Gastroesophageal sphincter (tissue), 4 donors: ENCODE results near the gene TMPRSS11D. TPM values are rescaled to one million over a fixed set of nuclear protein-coding genes. Genes with fewer than 3 reads are reported as not detected.
A peak's percentile ranks its signal among the peaks of the same experiment; 100 is the strongest.

Experiments used
- ATAC-seq: fragments of 150-250 bp; one replicate; pipeline ENCODE4 v1.9.1; 2016; ENCODE audit warnings: mild to moderate bottlenecking, moderate library complexity
- H3K27ac ChIP-seq, 4 donors: fragments of 200-600 bp; sonication (generic) in 3 of 4; 1 replicate in 3 of 4; 2 replicates in 1 of 4; pipeline ENCODE4 v1.5.1; 2016 to 2019
- H3K27me3 ChIP-seq: fragments of 200-600 bp; sonication (generic); one replicate; pipeline ENCODE4 v1.5.1; 2019
- H3K36me3 ChIP-seq, 2 donors: fragments of 200-600 bp; sonication (generic); one replicate each; pipeline ENCODE4 v1.5.1; 2019; ENCODE audit warnings: control low read depth in 1 of 2
- H3K4me1 ChIP-seq, 3 donors: fragments of 200-600 bp; sonication (generic); 1 replicate in 2 of 3; 2 replicates in 1 of 3; pipeline ENCODE4 v1.5.1; 2016 to 2019; ENCODE audit warnings: control low read depth in 2 of 3
- H3K4me3 ChIP-seq, 2 donors: fragments of 200-600 bp; sonication (generic); one replicate each; pipeline ENCODE4 v1.5.1; 2019; ENCODE audit warnings: mild to moderate bottlenecking in 1 of 2, moderate library complexity in 1 of 2
- H3K9me3 ChIP-seq, 3 donors: fragments of 200-600 bp; sonication (generic); one replicate each; pipeline ENCODE4 v1.5.1; 2017 to 2019; ENCODE audit warnings: control low read depth in 2 of 3
- EP300 ChIP-seq: sonication (generic); formaldehyde crosslinking; IDR thresholded peaks from one replicate; pipeline ENCODE4 v1.6.1; 2017; ENCODE audit warnings: antibody characterized with exemption, mild to moderate bottlenecking
- POLR2A ChIP-seq, 2 donors: fragments of 450-650 bp; IDR thresholded peaks; one replicate each; pipeline ENCODE4 v1.6.1; 2017; ENCODE audit warnings: antibody characterized with exemption in 2 of 2, mild to moderate bottlenecking in 2 of 2, moderate library complexity in 1 of 2
- POLR2AphosphoS5 ChIP-seq: sonication (generic); formaldehyde crosslinking; IDR thresholded peaks from one replicate; pipeline ENCODE4 v1.6.1; 2017; ENCODE audit warnings: antibody characterized with exemption
- WGBS, 2 donors: methylation state at CpG; one replicate each; pipeline ENCODE4 v1.1.5; 2018; ENCODE audit warnings: low coverage in 1 of 2; 5-methylcytosine and 5-hydroxymethylcytosine counted together
- total RNA-seq, 4 donors: library from RNA; depleted of rRNA; stranded (reverse); fragments of >200 nt; gene quantifications; one replicate each; pipeline ENCODE4 v1.1.0, GENCODE V29; 2016
- TF ChIP-seq, protein P1 (sequence below), 4 experiments: fragments of 200-600 bp in 2 of 4; fragments of 450-650 bp in 2 of 4; sonication (generic) in 1 of 4; IDR thresholded peaks; one replicate each; pipeline ENCODE4 v1.5.1; 2017 to 2019; ENCODE audit warnings: antibody characterized with exemption in 4 of 4, mild to moderate bottlenecking in 2 of 4, moderate library complexity in 2 of 4

TMPRSS11D gene, protein sequence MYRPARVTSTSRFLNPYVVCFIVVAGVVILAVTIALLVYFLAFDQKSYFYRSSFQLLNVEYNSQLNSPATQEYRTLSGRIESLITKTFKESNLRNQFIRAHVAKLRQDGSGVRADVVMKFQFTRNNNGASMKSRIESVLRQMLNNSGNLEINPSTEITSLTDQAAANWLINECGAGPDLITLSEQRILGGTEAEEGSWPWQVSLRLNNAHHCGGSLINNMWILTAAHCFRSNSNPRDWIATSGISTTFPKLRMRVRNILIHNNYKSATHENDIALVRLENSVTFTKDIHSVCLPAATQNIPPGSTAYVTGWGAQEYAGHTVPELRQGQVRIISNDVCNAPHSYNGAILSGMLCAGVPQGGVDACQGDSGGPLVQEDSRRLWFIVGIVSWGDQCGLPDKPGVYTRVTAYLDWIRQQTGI
- 10 to 100 TPM in 1 of 4 donors, 1 to 10 TPM in 1, under 1 TPM in 2; 0.27 to 17.6 (median 1.2) TPM for total RNA-seq

DNA sequence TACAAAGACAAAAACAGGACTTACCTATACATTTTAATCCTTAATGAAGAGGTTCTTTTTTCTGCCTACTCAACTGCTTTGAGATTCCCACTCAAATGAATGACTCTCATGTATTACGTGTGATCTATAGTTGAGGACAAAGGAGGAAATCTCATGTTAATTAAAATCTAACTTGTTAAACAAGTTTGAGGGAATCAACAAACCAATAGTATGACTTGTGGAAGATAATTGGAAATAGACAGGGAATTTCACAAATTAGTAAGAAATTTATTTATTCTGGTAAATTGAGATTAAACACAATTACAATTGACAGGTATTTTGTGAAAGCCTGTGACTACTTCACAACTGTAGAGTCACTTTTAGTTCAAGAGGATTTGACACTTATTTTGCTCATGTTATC lies at the start of gene TMPRSS11D:
Gene TMPRSS11D, minus strand, starts transcription at position 101 of the 400 bp plus-strand sequence. Its CDS starts 69 bp downstream, at position 32.
- H3K4me3 ChIP-seq: no peak within 1 kb of the TSS
- ATAC-seq: no peak
- H3K4me1 ChIP-seq: no peaks in the 10 kb centered on the region
- no peaks in the 10 kb centered on the region for H3K27me3 ChIP-seq
- TF ChIP-seq POLR2AphosphoS5: no peak
- TF ChIP-seq POLR2A (IDR thresholded peaks at IDR 0.05): no peak
- TF ChIP-seq EP300: no peak
- TF ChIP-seq, protein P1, sequence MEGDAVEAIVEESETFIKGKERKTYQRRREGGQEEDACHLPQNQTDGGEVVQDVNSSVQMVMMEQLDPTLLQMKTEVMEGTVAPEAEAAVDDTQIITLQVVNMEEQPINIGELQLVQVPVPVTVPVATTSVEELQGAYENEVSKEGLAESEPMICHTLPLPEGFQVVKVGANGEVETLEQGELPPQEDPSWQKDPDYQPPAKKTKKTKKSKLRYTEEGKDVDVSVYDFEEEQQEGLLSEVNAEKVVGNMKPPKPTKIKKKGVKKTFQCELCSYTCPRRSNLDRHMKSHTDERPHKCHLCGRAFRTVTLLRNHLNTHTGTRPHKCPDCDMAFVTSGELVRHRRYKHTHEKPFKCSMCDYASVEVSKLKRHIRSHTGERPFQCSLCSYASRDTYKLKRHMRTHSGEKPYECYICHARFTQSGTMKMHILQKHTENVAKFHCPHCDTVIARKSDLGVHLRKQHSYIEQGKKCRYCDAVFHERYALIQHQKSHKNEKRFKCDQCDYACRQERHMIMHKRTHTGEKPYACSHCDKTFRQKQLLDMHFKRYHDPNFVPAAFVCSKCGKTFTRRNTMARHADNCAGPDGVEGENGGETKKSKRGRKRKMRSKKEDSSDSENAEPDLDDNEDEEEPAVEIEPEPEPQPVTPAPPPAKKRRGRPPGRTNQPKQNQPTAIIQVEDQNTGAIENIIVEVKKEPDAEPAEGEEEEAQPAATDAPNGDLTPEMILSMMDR (IDR thresholded peaks at IDR 0.05): no peak
- no peaks in the 10 kb centered on the region for H3K36me3 ChIP-seq
- H3K9me3 ChIP-seq: no peaks in the 10 kb centered on the region
- 100% methylated on average over 1 of the region's 1 CpG for WGBS, 2 donors
- H3K27ac ChIP-seq: no peak within 1 kb of the TSS

DNA sequence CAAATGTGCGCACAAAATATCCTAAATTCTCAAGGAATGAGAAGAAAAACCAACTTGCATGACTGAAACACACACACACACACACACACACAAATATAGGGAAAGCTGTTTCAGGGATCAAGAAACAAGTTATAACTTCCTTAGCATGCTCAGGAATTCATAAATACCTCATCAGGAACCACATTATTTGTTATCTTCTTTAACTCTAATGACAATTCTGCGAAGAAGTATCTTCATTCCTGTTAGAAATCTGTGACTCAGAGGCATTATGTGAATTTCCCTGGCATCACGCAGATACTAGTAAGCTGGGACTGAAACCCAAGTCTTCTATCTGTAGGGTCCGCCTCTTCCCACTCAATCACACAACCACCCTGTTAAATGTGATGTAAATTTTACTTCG lies 49.2 kb upstream of the TMPRSS11D start:
- Histone ChIP-seq H3K27ac (no peak overlapping the region), H3K27me3 (no peaks in the 10 kb centered on the region), H3K4me3 (no peak overlapping the region), H3K36me3 (no peaks in the 10 kb centered on the region), H3K9me3 (no peaks in the 10 kb centered on the region), H3K4me1 (no peaks in the 10 kb centered on the region)
- TF ChIP-seq POLR2A (IDR thresholded peaks at IDR 0.05) (no peak), POLR2AphosphoS5 (no peak), EP300 (no peak)
- TF ChIP-seq, protein P1 (IDR thresholded peaks at IDR 0.05): no peak
- no peak for ATAC-seq
- 87 to 95% methylated on average over 5 of the region's 5 CpGs for WGBS, 2 donors

DNA sequence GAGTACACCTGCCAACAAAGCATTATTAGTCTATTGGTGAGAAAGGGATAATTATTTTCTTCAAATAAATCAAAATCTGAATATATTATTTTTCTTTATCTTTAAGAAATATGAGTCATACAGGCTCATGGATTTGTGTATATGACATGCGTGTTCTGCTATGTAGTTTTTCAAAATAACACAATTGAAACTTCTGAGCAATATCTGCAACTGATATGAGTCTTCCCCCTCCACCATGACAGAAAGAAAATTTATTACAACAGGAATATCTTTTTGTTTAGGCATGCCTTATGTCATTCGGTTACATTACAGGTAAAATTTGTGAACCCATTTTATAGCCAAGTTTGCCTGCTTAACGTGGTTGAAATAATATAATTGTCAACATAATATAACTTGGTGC lies 47.5 kb upstream of the TMPRSS11D start:
- Histone ChIP-seq H3K4me3 (no peak overlapping the region), H3K4me1 (no peaks in the 10 kb centered on the region), H3K36me3 (no peaks in the 10 kb centered on the region), H3K27me3 (no peaks in the 10 kb centered on the region), H3K27ac (no peak overlapping the region), H3K9me3 (no peaks in the 10 kb centered on the region)
- no peak for TF ChIP-seq POLR2AphosphoS5
- TF ChIP-seq, protein P1 (IDR thresholded peaks at IDR 0.05): no peak
- TF ChIP-seq EP300: no peak
- no peak for TF ChIP-seq POLR2A (IDR thresholded peaks at IDR 0.05)
- no peak for ATAC-seq
- 90 to 91% methylated on average over 3 of the region's 3 CpGs for WGBS, 2 donors

DNA sequence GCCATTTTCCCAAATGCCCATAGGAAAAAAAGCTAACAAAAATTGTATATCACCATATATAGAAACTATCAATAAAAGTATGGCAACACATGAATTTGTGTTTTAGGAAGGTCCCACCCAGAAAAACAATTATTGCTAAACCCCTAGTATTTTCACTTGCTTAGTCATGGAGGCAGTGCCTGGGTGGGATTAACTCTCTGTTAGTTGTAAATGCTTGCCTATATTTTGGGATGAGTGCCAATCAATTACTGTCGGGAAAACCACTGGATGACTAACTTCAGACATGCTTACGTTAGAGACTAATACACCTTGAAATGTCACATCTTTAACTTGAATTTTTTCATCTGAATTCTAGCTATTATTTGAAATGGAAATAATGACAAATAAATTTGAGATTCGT lies 45.6 kb upstream of the TMPRSS11D start:
- Histone ChIP-seq H3K4me3 (no peak overlapping the region), H3K4me1 (no peaks in the 10 kb centered on the region), H3K36me3 (no peaks in the 10 kb centered on the region), H3K27ac (no peak overlapping the region), H3K9me3 (no peaks in the 10 kb centered on the region), H3K27me3 (no peaks in the 10 kb centered on the region)
- WGBS, 2 donors: 56 to 72% methylated on average over 3 of the region's 3 CpGs
- no peak for ATAC-seq
- TF ChIP-seq EP300 (no peak), POLR2AphosphoS5 (no peak), POLR2A (IDR thresholded peaks at IDR 0.05) (no peak)
- TF ChIP-seq, protein P1 (IDR thresholded peaks at IDR 0.05): no peak

DNA sequence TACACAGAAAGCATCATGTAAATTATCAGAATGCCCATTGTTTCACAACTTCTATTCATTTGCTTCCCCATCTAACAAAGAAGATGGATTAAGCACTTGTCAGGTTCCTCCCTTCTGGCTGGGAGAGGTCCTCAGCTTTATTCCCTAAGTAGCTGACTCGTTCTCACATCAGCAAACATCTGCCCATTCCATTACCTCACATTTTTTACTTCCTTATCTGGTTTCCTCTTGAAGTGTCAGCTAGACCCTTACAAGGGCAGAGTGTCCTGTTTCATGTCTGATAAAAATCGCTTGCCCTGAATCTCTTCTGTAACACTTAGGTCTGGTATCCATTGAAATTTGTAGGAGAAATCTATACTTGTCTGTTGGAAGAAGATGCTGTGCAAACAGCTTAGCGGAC lies 44.7 kb upstream of the TMPRSS11D start:
- no peak overlapping the region for H3K4me3 ChIP-seq
- TF ChIP-seq POLR2A (IDR thresholded peaks at IDR 0.05) (no peak), POLR2AphosphoS5 (no peak)
- TF ChIP-seq, protein P1 (IDR thresholded peaks at IDR 0.05): no peak
- ATAC-seq: peak; percentile 25
- WGBS, 2 donors: 6 to 36% methylated on average over 3 of the region's 3 CpGs
- H3K4me1 ChIP-seq: no peaks in the 10 kb centered on the region
- H3K36me3 ChIP-seq: no peaks in the 10 kb centered on the region
- H3K27me3 ChIP-seq: no peaks in the 10 kb centered on the region
- H3K9me3 ChIP-seq: no peaks in the 10 kb centered on the region
- no peak overlapping the region for H3K27ac ChIP-seq
